PC-3 (cell line): ENCODE measurements around the gene BHLHE23.

Experiments
- CTCF ChIP-seq: fragments of 300-600 bp; sonication (generic); conservative IDR thresholded peaks from 2 replicates; pipeline ENCODE4 v1.5.1; 2017; ENCODE audit warnings: antibody characterized with exemption, low read depth, mild to moderate bottlenecking, low read length
- EZH2 ChIP-seq: fragments of 300-600 bp; sonication (generic); IDR thresholded peaks from one replicate; pipeline ENCODE4 v1.6.1; 2017; ENCODE audit warnings: antibody characterized with exemption, mild to moderate bottlenecking, low read length; ENCODE audit not compliant: unreplicated experiment
- EZH2phosphoT487 ChIP-seq: fragments of 300-600 bp; sonication (generic); IDR thresholded peaks from 2 replicates; pipeline ENCODE4 v1.6.1; 2018; ENCODE audit warnings: mild to moderate bottlenecking, antibody characterized with exemption, low read length, borderline replicate concordance

DNA sequence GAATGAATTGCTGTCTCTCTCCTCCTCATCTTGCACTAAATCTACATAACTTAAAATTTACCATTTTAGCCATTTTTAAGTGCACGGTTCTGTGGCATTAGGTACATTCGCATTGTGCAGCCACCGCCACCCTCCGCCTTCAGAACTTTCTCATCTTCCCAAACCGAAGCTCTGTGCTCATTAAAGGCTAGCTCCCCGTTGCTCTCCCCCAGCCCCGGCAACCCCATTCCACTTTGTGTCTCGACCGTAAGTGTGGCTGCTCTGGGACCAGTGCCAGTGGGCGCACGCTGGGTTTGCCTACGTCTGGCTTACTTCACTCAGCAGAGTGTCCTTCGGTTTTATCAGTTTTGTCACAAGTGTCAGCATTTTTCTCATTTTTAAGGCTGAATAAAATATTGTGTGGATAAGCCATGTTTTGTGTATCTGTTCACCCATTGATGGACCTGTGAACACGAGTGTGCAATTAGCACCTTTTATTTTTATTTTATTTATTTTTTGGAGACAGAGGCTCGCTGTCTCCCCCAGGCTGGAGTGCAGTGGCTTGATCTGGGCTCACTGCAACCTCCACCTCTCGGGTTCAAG lies 37.5 kb downstream of the BHLHE23 start:
- TF ChIP-seq EZH2 (no peak), CTCF (no peak), EZH2phosphoT487 (no peak)
